ENCODE data around the gene MYO1B.

MYO1B gene

DNA sequence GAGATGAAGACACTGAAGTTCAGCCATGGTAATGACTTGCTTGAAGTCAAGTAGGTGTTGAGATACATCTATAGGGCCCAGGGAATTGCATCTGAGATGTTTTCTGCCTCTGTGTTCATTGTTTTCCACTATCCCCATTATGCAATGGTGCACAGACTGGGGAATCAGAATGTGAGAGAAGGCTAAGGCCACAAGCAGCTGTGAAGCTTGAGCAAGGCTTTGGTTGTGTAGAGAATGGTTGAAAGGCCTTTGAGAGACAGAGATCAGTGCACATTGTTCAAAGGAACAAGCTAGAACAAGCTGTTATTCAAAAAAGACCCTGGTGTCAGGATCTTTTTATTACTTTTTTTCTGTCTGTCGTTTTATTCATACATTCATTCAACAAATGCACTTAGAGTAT, 82.3 kb downstream of the MYO1B start:
- no peak for DNase-seq (ENCODE audit: low spot score)
- TF ChIP-seq, protein P1, sequence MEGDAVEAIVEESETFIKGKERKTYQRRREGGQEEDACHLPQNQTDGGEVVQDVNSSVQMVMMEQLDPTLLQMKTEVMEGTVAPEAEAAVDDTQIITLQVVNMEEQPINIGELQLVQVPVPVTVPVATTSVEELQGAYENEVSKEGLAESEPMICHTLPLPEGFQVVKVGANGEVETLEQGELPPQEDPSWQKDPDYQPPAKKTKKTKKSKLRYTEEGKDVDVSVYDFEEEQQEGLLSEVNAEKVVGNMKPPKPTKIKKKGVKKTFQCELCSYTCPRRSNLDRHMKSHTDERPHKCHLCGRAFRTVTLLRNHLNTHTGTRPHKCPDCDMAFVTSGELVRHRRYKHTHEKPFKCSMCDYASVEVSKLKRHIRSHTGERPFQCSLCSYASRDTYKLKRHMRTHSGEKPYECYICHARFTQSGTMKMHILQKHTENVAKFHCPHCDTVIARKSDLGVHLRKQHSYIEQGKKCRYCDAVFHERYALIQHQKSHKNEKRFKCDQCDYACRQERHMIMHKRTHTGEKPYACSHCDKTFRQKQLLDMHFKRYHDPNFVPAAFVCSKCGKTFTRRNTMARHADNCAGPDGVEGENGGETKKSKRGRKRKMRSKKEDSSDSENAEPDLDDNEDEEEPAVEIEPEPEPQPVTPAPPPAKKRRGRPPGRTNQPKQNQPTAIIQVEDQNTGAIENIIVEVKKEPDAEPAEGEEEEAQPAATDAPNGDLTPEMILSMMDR (IDR thresholded peaks at IDR 0.05; ENCODE audit: extremely low read depth, insufficient read depth, missing control alignments) = no peak
- in situ Hi-C loops (cut with MboI; ENCODE audit: low pct_unique_long_range_greater_than_20kb, low sequenced_read_pairs, unreplicated experiment) = no loop called here

DNA sequence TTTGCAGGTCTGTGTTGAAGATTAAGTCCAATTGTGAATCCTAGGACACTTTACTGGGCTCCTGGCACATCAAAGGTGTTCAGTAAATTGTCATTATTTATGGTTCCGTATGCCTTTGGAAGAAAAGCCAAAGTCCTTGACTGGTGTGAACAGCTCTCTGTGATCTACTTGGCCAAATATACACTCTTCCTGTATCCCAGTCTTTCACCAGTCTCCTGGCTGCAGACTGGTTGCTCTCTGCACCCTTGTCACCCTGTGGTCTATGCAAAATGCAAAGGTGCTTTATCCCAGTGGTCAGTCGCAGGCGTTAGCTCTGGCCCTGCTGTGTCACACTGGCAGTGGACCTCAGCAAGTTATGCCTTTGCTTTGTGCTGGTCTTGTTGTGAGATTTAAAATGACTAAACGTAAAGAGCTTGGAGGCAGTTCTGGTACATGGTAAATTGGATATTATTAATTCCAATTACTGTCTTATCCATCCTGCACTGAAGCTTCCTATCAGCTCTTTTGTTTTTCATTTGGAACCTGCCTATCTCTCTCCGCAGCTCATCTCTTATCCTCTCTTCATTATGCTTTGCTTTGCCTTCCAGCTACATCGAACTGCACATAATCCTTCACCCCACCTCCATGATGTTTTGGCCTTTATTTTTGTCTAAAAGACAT, 83.1 kb downstream of the MYO1B start:
- no peak for DNase-seq (ENCODE audit: low spot score)
- in situ Hi-C loops (cut with MboI; ENCODE audit: low pct_unique_long_range_greater_than_20kb, low sequenced_read_pairs, unreplicated experiment) = no loop called here
- TF ChIP-seq, protein P1 (IDR thresholded peaks at IDR 0.05; ENCODE audit: extremely low read depth, insufficient read depth, missing control alignments) = no peak

DNA sequence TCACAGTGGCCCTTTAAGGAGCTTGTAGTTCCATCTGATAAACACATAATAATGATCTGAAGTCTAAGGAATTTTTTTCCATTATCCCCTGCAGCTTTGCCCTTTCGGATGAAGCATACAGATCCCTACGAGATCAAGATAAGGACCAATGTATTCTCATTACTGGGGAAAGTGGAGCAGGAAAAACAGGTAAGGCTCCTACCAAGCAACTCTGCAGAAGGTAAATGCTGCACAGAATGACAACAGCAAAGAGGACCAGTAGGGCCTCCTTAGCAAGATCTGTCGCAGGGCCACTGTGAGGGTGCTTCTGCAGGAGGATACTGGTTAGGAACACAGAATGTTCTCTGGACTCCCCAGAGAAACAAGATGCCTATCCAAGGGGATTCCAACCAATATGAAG, 84.6 kb downstream of the MYO1B start:
- DNase-seq (ENCODE audit: low spot score) = no peak
- in situ Hi-C loops (cut with MboI; ENCODE audit: low pct_unique_long_range_greater_than_20kb, low sequenced_read_pairs, unreplicated experiment) = no loop called here
- TF ChIP-seq, protein P1 (IDR thresholded peaks at IDR 0.05; ENCODE audit: extremely low read depth, insufficient read depth, missing control alignments) = no peak

DNA sequence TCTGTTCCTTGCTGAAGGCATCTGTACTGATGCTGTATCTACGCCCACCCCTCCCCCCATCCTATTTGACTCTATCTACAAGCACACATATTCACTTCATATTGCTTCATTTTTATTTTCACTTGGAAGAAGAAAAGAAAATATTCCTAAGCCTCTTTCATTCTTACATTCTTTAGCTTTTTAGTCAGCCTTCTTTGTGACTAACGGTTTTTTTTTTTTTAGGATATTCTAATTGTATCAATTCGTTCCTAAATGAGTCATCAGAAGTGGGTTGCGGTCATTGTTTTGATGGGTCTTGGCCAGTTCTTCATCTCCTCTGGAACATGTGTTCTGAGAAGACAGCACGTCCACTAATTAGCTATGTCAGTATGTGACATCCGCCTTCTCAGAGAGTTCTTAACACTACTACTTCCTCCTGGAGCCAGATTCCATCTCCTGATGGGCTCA, 88.7 kb downstream of the MYO1B start:
- in situ Hi-C loops (cut with MboI; ENCODE audit: low pct_unique_long_range_greater_than_20kb, low sequenced_read_pairs, unreplicated experiment) = no loop called here
- TF ChIP-seq, protein P1 (IDR thresholded peaks at IDR 0.05; ENCODE audit: extremely low read depth, insufficient read depth, missing control alignments) = no peak
- DNase-seq (ENCODE audit: low spot score) = no peak

DNA sequence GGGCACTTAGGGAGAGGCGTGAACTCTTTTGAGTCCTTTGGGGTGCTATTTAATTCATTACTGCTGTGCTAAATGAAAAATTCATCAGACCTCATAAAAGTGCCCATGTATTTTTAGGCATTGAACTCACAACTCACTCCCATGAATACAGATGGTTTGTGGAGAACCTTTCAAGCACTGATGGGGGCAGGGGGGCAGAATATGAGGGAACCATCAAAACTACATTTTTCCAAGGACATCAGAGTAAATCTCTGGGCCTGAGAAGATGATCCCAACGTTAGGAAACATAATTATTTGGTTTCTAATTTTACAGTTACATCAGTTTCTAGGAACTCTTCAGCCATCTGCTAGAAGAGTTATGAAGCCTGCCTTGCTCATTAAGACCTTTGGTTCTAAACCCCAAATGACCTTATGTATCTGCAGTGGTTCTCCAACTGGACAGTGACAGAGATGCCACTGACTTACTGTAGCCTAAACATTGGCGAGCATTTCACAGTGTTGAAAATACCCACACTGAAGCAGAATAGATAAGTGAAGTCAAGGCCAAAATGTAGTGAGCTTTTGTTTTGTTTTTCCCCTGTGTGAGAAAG, 90.8 kb downstream of the MYO1B start:
- in situ Hi-C loops (cut with MboI; ENCODE audit: low pct_unique_long_range_greater_than_20kb, low sequenced_read_pairs, unreplicated experiment) = no loop called here
- DNase-seq (ENCODE audit: low spot score) = no peak
- TF ChIP-seq, protein P1 (IDR thresholded peaks at IDR 0.05; ENCODE audit: extremely low read depth, insufficient read depth, missing control alignments) = no peak

DNA sequence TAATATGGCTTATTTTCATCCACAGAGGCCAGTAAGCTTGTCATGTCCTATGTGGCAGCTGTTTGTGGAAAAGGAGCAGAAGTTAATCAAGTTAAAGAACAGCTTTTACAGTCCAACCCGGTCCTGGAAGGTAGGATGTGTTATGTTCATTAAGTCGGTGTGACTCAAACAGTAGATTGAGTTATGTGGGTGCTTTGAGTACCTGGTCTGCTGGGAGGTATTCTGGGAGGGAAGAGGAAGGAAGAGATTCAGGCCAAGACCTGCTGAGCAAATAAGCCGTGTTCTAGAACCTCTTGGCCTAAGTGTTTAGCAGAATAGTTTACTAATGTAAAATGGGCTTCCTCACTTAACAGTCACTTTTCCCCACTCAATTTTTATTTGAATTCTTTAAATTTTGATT, 96.2 kb downstream of the MYO1B start:
- no peak for DNase-seq (ENCODE audit: low spot score)
- TF ChIP-seq, protein P1 (IDR thresholded peaks at IDR 0.05; ENCODE audit: extremely low read depth, insufficient read depth, missing control alignments) = no peak
- in situ Hi-C loops (cut with MboI; ENCODE audit: low pct_unique_long_range_greater_than_20kb, low sequenced_read_pairs, unreplicated experiment) = no loop called here
